ENCODE data around the gene LZIC. TPM values are rescaled to one million over a fixed set of nuclear protein-coding genes. Genes with fewer than 3 reads are reported as not detected.

The LZIC gene
- polyA plus RNA-seq (2012; ENCODE audit: insufficient read depth, insufficient read length, low read depth), result 11.1 TPM

DNA sequence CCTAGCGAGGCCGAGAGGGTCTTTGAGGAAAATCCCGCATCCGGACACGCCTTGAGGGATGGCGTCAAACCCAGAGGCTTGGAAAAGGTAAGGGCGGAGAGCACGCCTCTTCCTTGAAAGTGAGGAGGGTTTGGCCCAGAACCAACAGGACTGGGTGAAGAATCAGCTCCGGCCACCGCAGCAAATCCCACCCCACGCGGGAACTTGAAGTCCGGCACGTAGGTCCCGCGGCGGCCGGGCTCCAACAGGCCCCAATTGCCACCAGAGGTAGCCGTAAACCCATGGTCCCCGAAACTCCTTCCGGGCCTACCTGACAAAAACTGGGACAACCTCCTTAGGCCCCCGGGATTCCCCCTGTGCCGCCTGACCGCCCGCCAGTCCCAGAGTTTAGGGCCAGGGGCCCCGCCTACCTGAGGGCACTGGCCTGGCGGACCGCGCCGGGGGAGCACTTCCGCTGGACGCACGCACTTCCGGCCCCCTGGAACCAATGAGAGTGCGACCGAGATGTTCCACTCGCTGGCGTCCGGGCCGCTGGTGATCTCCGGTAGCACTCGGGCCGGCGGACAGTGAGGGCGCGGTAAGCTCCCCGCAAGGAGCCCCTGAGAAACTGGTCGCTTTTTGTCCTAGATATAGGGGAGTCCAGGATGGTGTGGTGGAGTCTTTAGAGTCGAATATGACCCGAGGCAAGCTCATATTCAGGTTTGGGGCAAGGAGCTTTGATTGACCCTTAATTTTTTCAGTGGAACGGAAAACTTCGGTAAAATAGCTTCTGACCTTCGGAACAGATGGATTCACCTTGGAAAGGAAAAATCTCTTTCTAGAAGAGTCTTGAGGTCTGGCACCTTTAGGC, at the start of gene LZIC, which contains the start of gene NMNAT1:
LZIC (minus strand) TSS at position 453 of the 850 bp plus-strand sequence. CDS start 6,772 bp downstream, outside the sequence.
NMNAT1 (plus strand) TSS at position 537 of the 850 bp plus-strand sequence. CDS start 28,599 bp downstream, outside the sequence.
- peak; percentile 84 for DNase-seq
- H3K4me3 ChIP-seq (ENCODE audit: low read depth, low read length), result peak within 1 kb of the TSS; percentile 91
- H3K9me3 ChIP-seq, result no peaks in the 10 kb centered on the region
- H3K36me3 ChIP-seq, result no peaks in the 10 kb centered on the region
- H3K4me1 ChIP-seq, result no peaks in the 10 kb centered on the region
- H3K27me3 ChIP-seq, result no peaks in the 10 kb centered on the region
- TF ChIP-seq, protein P1, sequence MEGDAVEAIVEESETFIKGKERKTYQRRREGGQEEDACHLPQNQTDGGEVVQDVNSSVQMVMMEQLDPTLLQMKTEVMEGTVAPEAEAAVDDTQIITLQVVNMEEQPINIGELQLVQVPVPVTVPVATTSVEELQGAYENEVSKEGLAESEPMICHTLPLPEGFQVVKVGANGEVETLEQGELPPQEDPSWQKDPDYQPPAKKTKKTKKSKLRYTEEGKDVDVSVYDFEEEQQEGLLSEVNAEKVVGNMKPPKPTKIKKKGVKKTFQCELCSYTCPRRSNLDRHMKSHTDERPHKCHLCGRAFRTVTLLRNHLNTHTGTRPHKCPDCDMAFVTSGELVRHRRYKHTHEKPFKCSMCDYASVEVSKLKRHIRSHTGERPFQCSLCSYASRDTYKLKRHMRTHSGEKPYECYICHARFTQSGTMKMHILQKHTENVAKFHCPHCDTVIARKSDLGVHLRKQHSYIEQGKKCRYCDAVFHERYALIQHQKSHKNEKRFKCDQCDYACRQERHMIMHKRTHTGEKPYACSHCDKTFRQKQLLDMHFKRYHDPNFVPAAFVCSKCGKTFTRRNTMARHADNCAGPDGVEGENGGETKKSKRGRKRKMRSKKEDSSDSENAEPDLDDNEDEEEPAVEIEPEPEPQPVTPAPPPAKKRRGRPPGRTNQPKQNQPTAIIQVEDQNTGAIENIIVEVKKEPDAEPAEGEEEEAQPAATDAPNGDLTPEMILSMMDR (IDR thresholded peaks at IDR 0.05; ENCODE audit: low read depth, low read length), result no peak

DNA sequence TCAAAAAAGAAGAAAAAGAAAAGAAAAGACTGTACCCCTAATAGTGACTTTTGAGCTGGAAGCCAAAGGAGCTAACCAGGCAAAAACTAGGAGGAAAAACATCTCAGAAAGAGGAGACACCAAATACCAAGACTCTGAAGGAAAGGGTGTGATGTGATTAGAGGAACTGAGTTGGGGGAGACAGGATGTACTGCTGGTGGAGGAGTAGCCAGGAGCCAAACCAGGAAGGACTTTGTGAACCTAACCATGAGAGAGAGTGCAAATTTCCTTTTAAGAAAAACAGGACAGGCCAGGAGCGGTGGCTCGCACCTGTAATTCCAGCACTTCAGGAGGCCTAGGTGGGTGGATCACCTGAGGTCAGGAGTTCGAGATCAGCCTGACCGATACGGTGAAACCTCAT, 49.7 kb upstream of the LZIC start:
- H3K27me3 ChIP-seq, result peaks cover 16% of the 10 kb centered on the region
- H3K36me3 ChIP-seq, result no peaks in the 10 kb centered on the region
- H3K4me1 ChIP-seq, result no peaks in the 10 kb centered on the region
- TF ChIP-seq, protein P1 (IDR thresholded peaks at IDR 0.05; ENCODE audit: low read depth, low read length), result no peak
- DNase-seq, result no peak
- no peak overlapping the region for H3K4me3 ChIP-seq (ENCODE audit: low read depth, low read length)
- no peaks in the 10 kb centered on the region for H3K9me3 ChIP-seq

DNA sequence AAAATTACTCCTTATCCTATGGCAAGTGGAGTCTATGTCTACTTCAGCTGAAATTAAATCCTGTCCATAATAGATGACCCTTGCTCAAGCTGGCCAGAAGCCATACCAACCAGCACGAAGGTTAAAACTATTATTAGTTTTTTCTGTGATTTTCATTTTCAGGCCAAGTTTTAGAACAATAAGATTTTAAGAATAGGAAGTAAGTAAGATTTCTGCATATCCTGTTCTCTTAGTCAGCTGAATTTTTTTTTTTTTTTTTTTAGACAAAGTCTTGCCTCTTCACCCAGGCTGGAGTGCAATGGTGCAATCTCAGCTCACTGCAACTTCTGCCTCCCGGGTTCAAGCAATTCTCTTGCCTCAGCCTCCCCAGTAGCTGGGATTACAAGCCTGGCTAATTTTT, 47.8 kb upstream of the LZIC start:
- Histone ChIP-seq H3K4me3 (ENCODE audit: low read depth, low read length) (no peak overlapping the region), H3K9me3 (no peaks in the 10 kb centered on the region), H3K27me3 (no peaks in the 10 kb centered on the region), H3K4me1 (no peaks in the 10 kb centered on the region), H3K36me3 (no peaks in the 10 kb centered on the region)
- TF ChIP-seq, protein P1 (IDR thresholded peaks at IDR 0.05; ENCODE audit: low read depth, low read length), result no peak
- DNase-seq, result no peak

DNA sequence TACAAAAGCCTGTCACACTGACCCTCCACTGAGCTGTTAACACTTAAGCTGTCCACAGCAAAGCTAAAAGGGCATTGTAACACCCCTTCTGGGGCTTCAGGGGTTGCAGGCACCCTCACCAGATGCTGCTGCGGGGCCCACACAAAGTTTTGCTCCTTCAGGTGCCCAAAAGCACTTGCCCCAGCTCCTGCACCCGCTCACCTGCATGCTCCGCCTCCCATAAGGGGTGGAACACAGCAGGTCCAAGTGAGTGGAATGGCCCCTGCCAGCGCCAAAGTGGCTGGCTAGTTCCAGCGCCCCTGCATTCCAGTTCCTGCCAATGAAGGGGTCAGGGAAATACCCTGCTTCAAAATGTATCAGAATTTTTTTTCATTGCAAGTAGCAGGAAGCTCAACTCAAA, 46.6 kb upstream of the LZIC start:
- no peak for DNase-seq
- TF ChIP-seq, protein P1 (IDR thresholded peaks at IDR 0.05; ENCODE audit: low read depth, low read length), result no peak
- Histone ChIP-seq H3K36me3 (no peaks in the 10 kb centered on the region), H3K4me3 (ENCODE audit: low read depth, low read length) (no peak overlapping the region), H3K9me3 (no peaks in the 10 kb centered on the region), H3K4me1 (no peaks in the 10 kb centered on the region), H3K27me3 (no peaks in the 10 kb centered on the region)

DNA sequence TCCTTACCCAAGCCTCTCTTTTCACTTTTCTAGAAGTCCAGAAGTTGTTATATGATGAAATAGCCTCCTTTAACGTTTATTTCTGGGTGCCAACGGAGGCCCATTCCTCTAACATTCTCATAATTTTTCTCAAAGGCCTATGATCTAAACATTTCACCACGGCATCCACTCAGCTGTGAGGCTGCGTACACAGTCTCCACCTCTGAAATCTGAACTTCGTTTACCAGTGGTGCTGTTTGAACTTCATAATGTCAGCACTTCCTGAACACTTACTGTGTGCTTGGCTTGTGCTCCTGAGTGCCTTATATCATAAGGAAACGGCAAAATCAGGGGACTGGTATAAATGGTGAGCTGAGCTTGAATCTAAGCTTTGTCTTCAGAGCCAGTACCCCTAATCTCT, 41.8 kb upstream of the LZIC start:
- Histone ChIP-seq H3K36me3 (no peaks in the 10 kb centered on the region), H3K4me1 (no peaks in the 10 kb centered on the region), H3K4me3 (ENCODE audit: low read depth, low read length) (no peak overlapping the region), H3K27me3 (no peaks in the 10 kb centered on the region), H3K9me3 (no peaks in the 10 kb centered on the region)
- DNase-seq, result no peak
- TF ChIP-seq, protein P1 (IDR thresholded peaks at IDR 0.05; ENCODE audit: low read depth, low read length), result no peak

DNA sequence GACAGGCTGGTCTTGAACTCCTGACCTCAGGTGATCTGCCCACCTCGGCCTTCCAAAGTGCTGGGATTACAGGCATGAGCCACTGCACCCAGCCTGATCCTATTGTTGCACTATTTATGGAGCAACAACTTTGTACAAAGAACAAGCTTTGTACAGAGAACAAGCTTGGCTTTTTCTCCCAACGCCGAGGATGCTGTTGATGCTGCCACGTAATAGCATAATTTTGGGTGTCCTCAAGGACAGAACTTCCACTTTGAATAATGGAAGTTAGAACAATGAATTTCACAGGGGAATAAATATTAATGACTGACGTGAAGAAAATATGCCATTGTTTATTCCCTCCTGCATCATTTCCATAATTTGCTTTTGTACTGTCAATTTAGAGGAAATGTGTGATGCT, 41.1 kb upstream of the LZIC start:
- Histone ChIP-seq H3K27me3 (no peaks in the 10 kb centered on the region), H3K9me3 (no peaks in the 10 kb centered on the region), H3K4me3 (ENCODE audit: low read depth, low read length) (no peak overlapping the region), H3K4me1 (no peaks in the 10 kb centered on the region), H3K36me3 (no peaks in the 10 kb centered on the region)
- TF ChIP-seq, protein P1 (IDR thresholded peaks at IDR 0.05; ENCODE audit: low read depth, low read length), result no peak
- no peak for DNase-seq
